Cardiac muscle cell (in vitro differentiated cells and primary cell): ENCODE results near the gene SRSF8. TPM values are rescaled to one million over a fixed set of nuclear protein-coding genes. Genes with fewer than 3 reads are reported as not detected.
"Not testable (repeated sequence)": the region's sequence is repeated elsewhere in the genome, so short reads cannot be mapped to it uniquely, and the experiment has no call there.

ENCODE experiments used
- DNase-seq, 2 donors: peaks; one replicate each; pipeline versions ENCODE4 v3.0.0 to v3.0.0-alpha.2; 2010 to 2017; ENCODE audit warnings: low read depth in 1 of 2, low spot score in 1 of 2
- H3K27ac ChIP-seq: fragments of 200-600 bp; sonication (generic); 2 replicates; pipeline ENCODE4 v1.5.1; 2016
- H3K27me3 ChIP-seq: fragments of 200-600 bp; sonication (generic); 2 replicates; pipeline ENCODE4 v1.6.0; 2016; ENCODE audit warnings: control low read depth
- H3K36me3 ChIP-seq: fragments of 200-600 bp; sonication (generic); 2 replicates; pipeline ENCODE4 v1.5.1; 2016; ENCODE audit warnings: control low read depth
- H3K4me1 ChIP-seq: fragments of 200-600 bp; sonication (generic); 2 replicates; pipeline ENCODE4 v1.8.1; 2017; ENCODE audit warnings: low read depth, mild to moderate bottlenecking, mixed run types
- H3K4me3 ChIP-seq: fragments of 200-600 bp; sonication (generic); 2 replicates; pipeline ENCODE4 v1.5.1; 2016; ENCODE audit warnings: mild to moderate bottlenecking
- H3K9me3 ChIP-seq: fragments of 200-600 bp; sonication (generic); 2 replicates; pipeline ENCODE4 v1.5.1; 2017; ENCODE audit warnings: low read depth, mild to moderate bottlenecking, control low read depth
- CTCF ChIP-seq: IDR thresholded peaks from 2 replicates; pipeline ENCODE4 v1.5.1; 2012; ENCODE audit warnings: low read depth, mild to moderate bottlenecking, low read length
- polyA plus RNA-seq: library from polyadenylated mRNA; unstranded; fragments of >200 nt; fragmentation: Nextera tagmentation; extraction: Ambion mirVana; gene quantifications from 2 replicates; pipeline ENCODE4 v1.2.1, GENCODE V29; 2016
- total RNA-seq: library from RNA; depleted of rRNA; stranded (reverse); fragments of >200 nt; gene quantifications from 2 replicates; pipeline ENCODE4 v1.2.3, GENCODE V29; 2016

The SRSF8 gene
- total and polyA plus RNA-seq, 2 experiments from 2014 or later = 19.0 to 43.0 TPM

- no peaks in the 10 kb centered on the region for H3K36me3 ChIP-seq
- no peak overlapping the region for H3K27ac ChIP-seq
- no peaks in the 10 kb centered on the region for H3K9me3 ChIP-seq
- DNase-seq = no peak
- H3K27me3 ChIP-seq = peaks cover 20% of the 10 kb centered on the region
- TF ChIP-seq CTCF = no peak
- no peaks in the 10 kb centered on the region for H3K4me1 ChIP-seq
- H3K4me3 ChIP-seq = no peak overlapping the region
These were observed 20.9 kb upstream of the SRSF8 start for GRCh38 chr11:95045812-95046211.

GRCh38 chr11:95049122-95049521 lies 17.6 kb upstream of the SRSF8 start, which contains the start of gene KDM4F:
Gene KDM4F, plus strand, starts transcription at chr11:95049422.
- not testable (repeated sequence) for DNase-seq, H3K4me3 ChIP-seq, H3K36me3 ChIP-seq, H3K9me3 ChIP-seq, H3K4me1 ChIP-seq, H3K27ac ChIP-seq, H3K27me3 ChIP-seq

- Histone ChIP-seq H3K36me3 (no peaks in the 10 kb centered on the region), H3K9me3 (no peaks in the 10 kb centered on the region), H3K4me3 (no peak overlapping the region), H3K27ac (no peak overlapping the region), H3K4me1 (no peaks in the 10 kb centered on the region), H3K27me3 (peaks cover 1% of the 10 kb centered on the region)
- DNase-seq = no peak
- TF ChIP-seq CTCF = no peak
These were observed 16.0 kb upstream of the SRSF8 start for GRCh38 chr11:95050595-95051202.

- H3K4me3 ChIP-seq = no peak overlapping the region
- TF ChIP-seq CTCF = no peak
- H3K4me1 ChIP-seq = no peaks in the 10 kb centered on the region
- H3K9me3 ChIP-seq = no peaks in the 10 kb centered on the region
- H3K27me3 ChIP-seq = no peaks in the 10 kb centered on the region
- DNase-seq = no peak
- no peaks in the 10 kb centered on the region for H3K36me3 ChIP-seq
- H3K27ac ChIP-seq = no peak overlapping the region
These were observed 12.4 kb upstream of the SRSF8 start for GRCh38 chr11:95054356-95054755.

GRCh38 chr11:95055283-95055897 lies 11.3 kb upstream of the SRSF8 start:
- Histone ChIP-seq H3K27me3 (peaks cover under 1% of the 10 kb centered on the region), H3K27ac (no peak overlapping the region), H3K4me1 (no peaks in the 10 kb centered on the region), H3K9me3 (no peaks in the 10 kb centered on the region), H3K36me3 (no peaks in the 10 kb centered on the region), H3K4me3 (no peak overlapping the region)
- TF ChIP-seq CTCF = no peak
- no peak for DNase-seq

GRCh38 chr11:95057959-95058358 lies 8.8 kb upstream of the SRSF8 start:
- Histone ChIP-seq H3K4me3 (no peak overlapping the region), H3K9me3 (no peaks in the 10 kb centered on the region)
- no peak for TF ChIP-seq CTCF

More at GRCh38 chr11:95057959-95058358, 8.8 kb upstream of the SRSF8 start:
- Histone ChIP-seq H3K36me3 (no peaks in the 10 kb centered on the region), H3K27me3 (peaks cover 17% of the 10 kb centered on the region), H3K27ac (no peak overlapping the region), H3K4me1 (no peaks in the 10 kb centered on the region)
- DNase-seq = no peak
